ENCODE results near the gene SUPT3H. TPM values are rescaled to one million over a fixed set of nuclear protein-coding genes. Genes with fewer than 3 reads are reported as not detected.

SUPT3H gene
- polyA plus RNA-seq, 3 donors = 2.4 to 3.5 (median 2.5) TPM

GRCh38 chr6:45185403-45186251 is 192.1 kb downstream of the SUPT3H start:
- intact Hi-C loops (cut with micrococcal nuclease) = no loop called here
- Histone ChIP-seq H3K4me3 (replicated peaks in 1 of 3; ENCODE audit: low read depth in 2 of 3, low read length in 3 of 3) (no peak overlapping the region), H2AFZ (ENCODE audit: insufficient read depth, low read depth, low read length, poor library complexity, severe bottlenecking) (no peak overlapping the region), H3K4me2 (replicated peaks; ENCODE audit: extremely low read depth, low read length, poor library complexity, severe bottlenecking) (no peak overlapping the region), H3K27ac (ENCODE audit: low read depth in 1 of 2, low read length in 2 of 2) (no peak overlapping the region), H3K9ac (ENCODE audit: insufficient read depth, low read length, poor library complexity, severe bottlenecking) (no peak overlapping the region), H3K36me3 (replicated peaks in 1 of 2; ENCODE audit: control insufficient read depth in 1 of 2, insufficient read depth in 2 of 2, low read length in 2 of 2) (no peaks in the 10 kb centered on the region), H3K27me3 (ENCODE audit: control insufficient read depth in 2 of 2, insufficient read depth in 2 of 2, low read length in 2 of 2) (no peaks in the 10 kb centered on the region), H3K9me3 (replicated peaks in 1 of 2; ENCODE audit: control insufficient read depth in 1 of 2, insufficient read depth in 1 of 2, low read length in 2 of 2) (no peaks in the 10 kb centered on the region), H3K4me1 (ENCODE audit: control insufficient read depth in 1 of 2, insufficient read depth in 2 of 2, low read length in 2 of 2) (no peaks in the 10 kb centered on the region), H3K79me2 (ENCODE audit: insufficient read depth, low read length) (no peaks in the 10 kb centered on the region), H4K20me1 (ENCODE audit: insufficient read depth, low read length) (no peaks in the 10 kb centered on the region)
- Mint-ChIP-seq H3K9me3 (peaks cover 0 to 5% (median 0%) of the 10 kb centered on the region in 7 donors), H3K36me3 (no peaks in the 10 kb centered on the region), H3K4me1 (peaks cover 16% of the 10 kb centered on the region), H3K27me3 (ENCODE audit: low read depth in 3 of 3) (no peaks in the 10 kb centered on the region), H3K4me3 (no peak overlapping the region), H3K27ac (no peak overlapping the region)
- WGBS (ENCODE audit: insufficient coverage) = no CpG with 5 or more reads among the region's 2 CpGs
- DNase-seq = no peak
- no peak for TF ChIP-seq CTCF (IDR thresholded peaks at IDR 0.05)

- Histone ChIP-seq H3K9me3 (replicated peaks in 1 of 2; ENCODE audit: control insufficient read depth in 1 of 2, insufficient read depth in 1 of 2, low read length in 2 of 2) (no peaks in the 10 kb centered on the region), H4K20me1 (ENCODE audit: insufficient read depth, low read length) (no peaks in the 10 kb centered on the region), H3K36me3 (replicated peaks in 1 of 2; ENCODE audit: control insufficient read depth in 1 of 2, insufficient read depth in 2 of 2, low read length in 2 of 2) (no peaks in the 10 kb centered on the region), H3K9ac (ENCODE audit: insufficient read depth, low read length, poor library complexity, severe bottlenecking) (no peak overlapping the region), H3K27me3 (ENCODE audit: control insufficient read depth in 2 of 2, insufficient read depth in 2 of 2, low read length in 2 of 2) (no peaks in the 10 kb centered on the region), H2AFZ (ENCODE audit: insufficient read depth, low read depth, low read length, poor library complexity, severe bottlenecking) (no peak overlapping the region), H3K4me2 (replicated peaks; ENCODE audit: extremely low read depth, low read length, poor library complexity, severe bottlenecking) (no peak overlapping the region), H3K4me3 (replicated peaks in 1 of 3; ENCODE audit: low read depth in 2 of 3, low read length in 3 of 3) (no peak overlapping the region), H3K79me2 (ENCODE audit: insufficient read depth, low read length) (no peaks in the 10 kb centered on the region), H3K4me1 (ENCODE audit: control insufficient read depth in 1 of 2, insufficient read depth in 2 of 2, low read length in 2 of 2) (no peaks in the 10 kb centered on the region), H3K27ac (ENCODE audit: low read depth in 1 of 2, low read length in 2 of 2) (no peak overlapping the region)
- DNase-seq = no peak
- no peak for TF ChIP-seq CTCF (IDR thresholded peaks at IDR 0.05)
- WGBS (ENCODE audit: insufficient coverage) = no CpG with 5 or more reads among the region's 4 CpGs
- Mint-ChIP-seq H3K4me3 (no peak overlapping the region), H3K27ac (no peak overlapping the region), H3K4me1 (peaks cover 16% of the 10 kb centered on the region), H3K36me3 (no peaks in the 10 kb centered on the region), H3K27me3 (ENCODE audit: low read depth in 3 of 3) (no peaks in the 10 kb centered on the region), H3K9me3 (peaks cover 0 to 5% (median 0%) of the 10 kb centered on the region in 7 donors)
- intact Hi-C loops (cut with micrococcal nuclease) = no loop called here
Measured at GRCh38 chr6:45184937-45185336, 192.8 kb downstream of the SUPT3H start.
